ENCODE results near the gene C1QB.
"Not testable (repeated sequence)": the region's sequence is repeated elsewhere in the genome, so short reads cannot be mapped to it uniquely, and the experiment has no call there.

The C1QB gene

GRCh38 chr1:22662318-22662717 lies 9.3 kb downstream of the C1QB start:
- H3K4me3 ChIP-seq (ENCODE audit: low read depth, low read length): no peak overlapping the region
- no peak for TF ChIP-seq CTCF (IDR thresholded peaks at IDR 0.05; ENCODE audit: insufficient read depth, low read length, missing control alignments)
- POLR2A ChIA-PET: no interaction called here
- CTCF ChIA-PET: interaction anchor here (0.9 to 2.5 kb wide), 5 partner anchors 12 to 302 kb away, joined by 3 to 14 read pairs (median 3); no protein-coding TSS in a partner anchor
- no peak for DNase-seq (ENCODE audit: low read depth, low spot score)

- no peak overlapping the region for H3K4me3 ChIP-seq (ENCODE audit: low read depth, low read length)
- no peak for DNase-seq (ENCODE audit: low read depth, low spot score)
- TF ChIP-seq CTCF (IDR thresholded peaks at IDR 0.05; ENCODE audit: insufficient read depth, low read length, missing control alignments): no peak
- CTCF ChIA-PET: interaction anchor here (0.8 to 2.5 kb wide), 7 partner anchors 8 to 301 kb away, joined by 3 to 14 read pairs (median 3); no protein-coding TSS in a partner anchor
- POLR2A ChIA-PET: no interaction called here
These were observed 10.0 kb downstream of the C1QB start for GRCh38 chr1:22662986-22663408.

GRCh38 chr1:22665752-22666151 lies 12.7 kb downstream of the C1QB start:
- peak; percentile 74 for TF ChIP-seq CTCF (IDR thresholded peaks at IDR 0.05; ENCODE audit: insufficient read depth, low read length, missing control alignments)
- CTCF ChIA-PET: interaction anchor here (0.6 to 13.3 kb wide), 7 partner anchors 9 to 372 kb away, joined by 3 to 307 read pairs (median 4); no protein-coding TSS in a partner anchor
- H3K4me3 ChIP-seq (ENCODE audit: low read depth, low read length): no peak overlapping the region
- DNase-seq (ENCODE audit: low read depth, low spot score): no peak
- POLR2A ChIA-PET: no interaction called here

DNA sequence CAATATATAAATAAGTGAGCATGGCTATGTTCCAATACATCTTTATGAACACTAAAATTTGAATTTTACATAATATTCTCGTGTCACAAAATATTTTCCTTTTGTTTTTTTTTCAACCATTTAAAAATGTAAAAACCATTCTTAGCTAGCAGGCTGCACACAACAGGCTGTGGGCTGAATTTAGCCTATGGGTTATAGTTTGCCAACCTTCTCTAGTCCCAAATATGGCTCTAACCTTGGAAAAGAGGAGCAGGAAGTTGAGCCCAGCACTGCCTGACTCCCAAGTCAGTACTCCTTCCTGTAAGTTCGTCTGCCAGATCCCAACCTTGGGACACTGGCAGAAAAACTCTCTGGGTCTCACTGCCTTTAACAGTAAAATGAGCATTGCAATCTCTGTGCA lies 13.4 kb downstream of the C1QB start:
- no peak for DNase-seq (ENCODE audit: low read depth, low spot score)
- H3K4me3 ChIP-seq (ENCODE audit: low read depth, low read length): no peak overlapping the region
- CTCF ChIA-PET: interaction anchor here (0.6 to 13.3 kb wide), 7 partner anchors 8 to 309 kb away, joined by 3 to 307 read pairs (median 5); no protein-coding TSS in a partner anchor
- POLR2A ChIA-PET: no interaction called here
- TF ChIP-seq CTCF (IDR thresholded peaks at IDR 0.05; ENCODE audit: insufficient read depth, low read length, missing control alignments): no peak

DNA sequence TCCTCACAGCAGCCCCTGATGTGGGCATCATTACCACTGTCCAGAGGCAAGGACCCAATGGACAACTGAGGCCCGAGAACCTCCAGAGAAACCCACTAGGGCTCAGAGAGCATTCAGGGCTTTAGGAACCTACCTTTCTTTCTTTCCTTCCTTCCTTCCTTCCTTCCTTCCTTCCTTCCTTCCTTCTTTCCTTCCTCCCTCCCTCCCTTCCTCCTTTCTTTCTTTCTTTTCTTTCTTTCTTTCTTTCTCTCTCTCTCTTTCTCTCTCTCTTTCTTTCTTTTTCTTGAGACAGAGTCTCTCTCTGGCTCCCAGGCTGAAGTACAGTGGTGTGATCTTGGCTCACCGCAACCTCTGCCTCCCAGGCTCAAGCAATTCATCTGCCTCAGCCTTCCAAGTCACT lies 15.8 kb downstream of the C1QB start:
- DNase-seq (ENCODE audit: low read depth, low spot score); POLR2A ChIA-PET; H3K4me3 ChIP-seq (ENCODE audit: low read depth, low read length): not testable (repeated sequence)
- CTCF ChIA-PET: interaction anchor here (2.0 to 13.3 kb wide), 2 partner anchors 263 to 296 kb away, joined by 10 to 307 read pairs; no protein-coding TSS in a partner anchor

DNA sequence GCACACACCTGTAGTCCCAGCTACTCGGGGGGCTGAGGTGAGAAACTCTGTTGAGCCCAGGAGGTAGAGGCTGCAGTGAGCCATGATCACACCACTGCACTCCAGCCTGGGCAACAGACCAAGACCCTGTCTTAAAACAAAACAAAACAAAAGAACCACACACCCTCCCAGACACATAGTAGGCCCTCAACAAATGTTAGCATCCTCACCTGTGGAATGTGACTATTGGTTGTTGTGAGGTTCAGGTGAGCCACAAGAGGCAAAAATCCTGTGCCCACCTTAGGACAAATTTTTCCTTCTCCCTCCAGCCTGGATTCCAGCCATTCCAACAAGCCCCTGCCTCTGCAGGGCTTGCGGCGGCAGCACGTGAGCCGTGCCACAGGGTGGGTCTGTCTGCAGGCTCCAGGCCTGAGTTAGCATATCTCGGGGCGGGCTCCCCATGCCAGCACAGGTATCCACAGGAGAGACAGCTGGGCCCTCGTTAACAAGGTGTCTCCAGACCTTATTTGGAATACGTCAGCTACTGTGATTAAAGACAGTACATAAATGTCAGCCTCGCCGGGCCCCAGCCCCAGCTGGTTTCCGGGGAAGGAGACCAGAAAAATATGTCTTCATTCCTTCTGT lies 17.4 kb downstream of the C1QB start:
- DNase-seq (ENCODE audit: low read depth, low spot score): no peak
- no peak overlapping the region for H3K4me3 ChIP-seq (ENCODE audit: low read depth, low read length)
- TF ChIP-seq CTCF (IDR thresholded peaks at IDR 0.05; ENCODE audit: insufficient read depth, low read length, missing control alignments): no peak
- CTCF ChIA-PET: interaction anchor here (0.5 to 13.3 kb wide), 5 partner anchors 187 to 294 kb away, joined by 3 to 307 read pairs (median 96); no protein-coding TSS in a partner anchor
- POLR2A ChIA-PET: no interaction called here
